ENCODE measurements around the gene SLC13A5.

The SLC13A5 gene

GRCh38 chr17:6713918-6714271 lies 726 bp upstream of the SLC13A5 start:
- H3K36me3 ChIP-seq (ENCODE audit: insufficient read depth, low read length) = no peaks in the 10 kb centered on the region
- DNase-seq (ENCODE audit: low read depth, low spot score) = no peak
- no peak overlapping the region for H3K4me3 ChIP-seq
- H3K27ac ChIP-seq = no peak overlapping the region
- TF ChIP-seq FOXP2 (optimal IDR thresholded peaks at IDR 0.05; ENCODE audit: control extremely low read depth, extremely low read length, insufficient read depth) (no peak), EZH2 (IDR thresholded peaks at IDR 0.05) (no peak), POLR2AphosphoS5 (IDR thresholded peaks at IDR 0.05; ENCODE audit: borderline replicate concordance, low read depth, low read length) (no peak)
- H3K9me3 ChIP-seq (ENCODE audit: low read depth, low read length) = no peaks in the 10 kb centered on the region
- no peak overlapping the region for H3K9ac ChIP-seq (ENCODE audit: insufficient read length)

GRCh38 chr17:6712854-6713129 lies 377 bp downstream of the SLC13A5 start:
- Histone ChIP-seq H3K9ac (ENCODE audit: insufficient read length) (no peak overlapping the region), H3K36me3 (ENCODE audit: insufficient read depth, low read length) (no peaks in the 10 kb centered on the region), H3K4me3 (no peak overlapping the region), H3K9me3 (ENCODE audit: low read depth, low read length) (no peaks in the 10 kb centered on the region), H3K27ac (no peak overlapping the region)
- TF ChIP-seq FOXP2 (optimal IDR thresholded peaks at IDR 0.05; ENCODE audit: control extremely low read depth, extremely low read length, insufficient read depth) = no peak
- TF ChIP-seq POLR2AphosphoS5 (IDR thresholded peaks at IDR 0.05; ENCODE audit: borderline replicate concordance, low read depth, low read length) = no peak
- no peak for TF ChIP-seq EZH2 (IDR thresholded peaks at IDR 0.05)
- no peak for DNase-seq (ENCODE audit: low read depth, low spot score)

GRCh38 chr17:6712058-6712853 lies 913 bp downstream of the SLC13A5 start:
- no peak overlapping the region for H3K4me3 ChIP-seq
- H3K36me3 ChIP-seq (ENCODE audit: insufficient read depth, low read length) = no peaks in the 10 kb centered on the region
- TF ChIP-seq EZH2 (IDR thresholded peaks at IDR 0.05) = no peak
- TF ChIP-seq FOXP2 (optimal IDR thresholded peaks at IDR 0.05; ENCODE audit: control extremely low read depth, extremely low read length, insufficient read depth) = no peak
- TF ChIP-seq POLR2AphosphoS5 (IDR thresholded peaks at IDR 0.05; ENCODE audit: borderline replicate concordance, low read depth, low read length) = no peak
- no peak for DNase-seq (ENCODE audit: low read depth, low spot score)
- H3K27ac ChIP-seq = no peak overlapping the region
- H3K9me3 ChIP-seq (ENCODE audit: low read depth, low read length) = no peaks in the 10 kb centered on the region
- H3K9ac ChIP-seq (ENCODE audit: insufficient read length) = no peak overlapping the region

DNA sequence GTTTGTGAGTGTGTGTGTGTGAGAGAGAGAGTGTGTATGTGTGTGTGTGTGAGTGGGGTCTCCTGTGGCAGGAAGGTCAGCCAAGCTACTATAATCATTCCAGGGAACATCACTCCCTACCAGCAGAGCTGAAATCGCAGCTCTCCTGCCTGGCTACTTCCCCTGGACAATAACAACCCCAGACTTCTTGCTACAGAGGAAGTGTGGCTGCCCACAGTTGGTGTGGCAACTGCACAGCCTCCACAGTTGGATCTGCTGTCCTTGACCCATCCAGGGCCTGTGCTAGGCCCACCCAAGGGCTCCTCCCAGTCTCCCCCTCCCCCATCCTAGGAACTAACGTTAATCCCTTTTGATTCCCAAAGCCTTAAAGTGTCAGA lies 1.5 kb downstream of the SLC13A5 start:
- H3K9ac ChIP-seq (ENCODE audit: insufficient read length) = no peak overlapping the region
- no peak overlapping the region for H3K27ac ChIP-seq
- no peak for DNase-seq (ENCODE audit: low read depth, low spot score)
- TF ChIP-seq EZH2 (IDR thresholded peaks at IDR 0.05) (no peak), POLR2AphosphoS5 (IDR thresholded peaks at IDR 0.05; ENCODE audit: borderline replicate concordance, low read depth, low read length) (no peak), FOXP2 (optimal IDR thresholded peaks at IDR 0.05; ENCODE audit: control extremely low read depth, extremely low read length, insufficient read depth) (no peak)
- H3K9me3 ChIP-seq (ENCODE audit: low read depth, low read length) = no peaks in the 10 kb centered on the region
- H3K36me3 ChIP-seq (ENCODE audit: insufficient read depth, low read length) = no peaks in the 10 kb centered on the region
- no peak overlapping the region for H3K4me3 ChIP-seq

- DNase-seq (ENCODE audit: low read depth, low spot score) = no peak
- no peak overlapping the region for H3K27ac ChIP-seq
- TF ChIP-seq FOXP2 (optimal IDR thresholded peaks at IDR 0.05; ENCODE audit: control extremely low read depth, extremely low read length, insufficient read depth) = no peak
- no peak for TF ChIP-seq EZH2 (IDR thresholded peaks at IDR 0.05)
- TF ChIP-seq POLR2AphosphoS5 (IDR thresholded peaks at IDR 0.05; ENCODE audit: borderline replicate concordance, low read depth, low read length) = no peak
- H3K36me3 ChIP-seq (ENCODE audit: insufficient read depth, low read length) = no peaks in the 10 kb centered on the region
- no peak overlapping the region for H3K9ac ChIP-seq (ENCODE audit: insufficient read length)
- H3K4me3 ChIP-seq = no peak overlapping the region
- H3K9me3 ChIP-seq (ENCODE audit: low read depth, low read length) = no peaks in the 10 kb centered on the region
These were observed 2.0 kb downstream of the SLC13A5 start for GRCh38 chr17:6711081-6711674.

- H3K9ac ChIP-seq (ENCODE audit: insufficient read length) = no peak overlapping the region
- no peak for TF ChIP-seq EZH2 (IDR thresholded peaks at IDR 0.05)
- TF ChIP-seq FOXP2 (optimal IDR thresholded peaks at IDR 0.05; ENCODE audit: control extremely low read depth, extremely low read length, insufficient read depth) = no peak
- TF ChIP-seq POLR2AphosphoS5 (IDR thresholded peaks at IDR 0.05; ENCODE audit: borderline replicate concordance, low read depth, low read length) = no peak
- no peaks in the 10 kb centered on the region for H3K36me3 ChIP-seq (ENCODE audit: insufficient read depth, low read length)
- no peaks in the 10 kb centered on the region for H3K9me3 ChIP-seq (ENCODE audit: low read depth, low read length)
- no peak overlapping the region for H3K27ac ChIP-seq
- H3K4me3 ChIP-seq = no peak overlapping the region
- DNase-seq (ENCODE audit: low read depth, low spot score) = no peak
These were observed 2.9 kb downstream of the SLC13A5 start for GRCh38 chr17:6710317-6710716.

DNA sequence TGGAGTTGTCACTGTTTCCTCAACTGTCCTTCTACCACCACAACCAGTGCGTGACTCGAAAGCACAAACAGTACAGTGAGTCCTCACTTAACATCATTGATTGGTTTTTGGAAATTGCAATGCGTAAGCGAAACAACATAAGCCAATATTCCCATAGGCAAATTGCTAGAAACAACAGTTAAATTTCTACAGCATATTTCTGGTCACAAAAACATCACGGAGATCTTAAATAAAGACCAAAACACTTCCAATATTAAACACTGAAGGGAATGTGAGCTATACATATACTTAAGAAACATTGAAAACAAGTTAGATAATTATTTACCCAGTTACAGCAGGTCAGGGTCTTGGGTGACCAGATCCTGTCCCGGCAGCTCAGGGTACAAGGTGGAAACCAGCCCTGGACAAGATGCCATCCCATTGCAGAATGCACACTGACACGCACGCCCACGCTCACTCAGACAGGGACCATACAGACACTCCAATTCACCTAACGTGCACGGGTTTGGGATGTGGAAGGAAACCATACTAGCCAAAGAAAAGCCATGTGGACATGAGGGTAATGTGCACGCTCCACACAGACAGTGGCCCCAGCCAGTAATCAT lies 4.7 kb downstream of the SLC13A5 start:
- Histone ChIP-seq H3K9me3 (ENCODE audit: low read depth, low read length) (no peaks in the 10 kb centered on the region), H3K36me3 (ENCODE audit: insufficient read depth, low read length) (no peaks in the 10 kb centered on the region), H3K9ac (ENCODE audit: insufficient read length) (no peak overlapping the region), H3K4me3 (no peak overlapping the region), H3K27ac (no peak overlapping the region)
- DNase-seq (ENCODE audit: low read depth, low spot score) = no peak
- TF ChIP-seq EZH2 (IDR thresholded peaks at IDR 0.05) (no peak), FOXP2 (optimal IDR thresholded peaks at IDR 0.05; ENCODE audit: control extremely low read depth, extremely low read length, insufficient read depth) (no peak), POLR2AphosphoS5 (IDR thresholded peaks at IDR 0.05; ENCODE audit: borderline replicate concordance, low read depth, low read length) (no peak)

DNA sequence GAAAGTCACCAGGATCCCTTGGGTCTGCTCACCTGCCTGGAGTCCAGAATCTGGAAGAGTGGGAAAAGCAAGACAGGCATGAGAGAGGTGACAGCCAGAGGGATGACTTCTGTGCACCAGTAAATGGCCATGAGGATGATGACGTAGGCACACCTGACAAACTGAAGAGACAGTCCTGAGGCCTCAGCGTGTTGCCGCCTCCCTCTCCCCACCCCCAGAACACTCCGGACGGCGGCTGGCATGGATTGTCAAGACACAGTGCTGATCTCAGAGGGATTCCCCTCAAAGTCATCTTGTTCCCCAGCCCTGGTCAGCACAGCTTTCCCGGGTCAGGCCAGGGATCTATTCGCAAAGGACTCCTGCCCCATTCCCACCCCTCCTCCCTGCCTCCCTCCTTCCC lies 6.2 kb downstream of the SLC13A5 start:
- Histone ChIP-seq H3K36me3 (ENCODE audit: insufficient read depth, low read length) (no peaks in the 10 kb centered on the region), H3K9ac (ENCODE audit: insufficient read length) (no peak overlapping the region), H3K4me3 (no peak overlapping the region), H3K27ac (no peak overlapping the region), H3K9me3 (ENCODE audit: low read depth, low read length) (no peaks in the 10 kb centered on the region)
- TF ChIP-seq EZH2 (IDR thresholded peaks at IDR 0.05) (no peak), FOXP2 (optimal IDR thresholded peaks at IDR 0.05; ENCODE audit: control extremely low read depth, extremely low read length, insufficient read depth) (no peak)
- no peak for DNase-seq (ENCODE audit: low read depth, low spot score)
